ENCODE results near the gene FXYD6. TPM values are rescaled to one million over a fixed set of nuclear protein-coding genes. Genes with fewer than 3 reads are reported as not detected.

Gene FXYD6
- polyA plus RNA-seq, 5 donors, result 148 to 185 (median 176) TPM

DNA sequence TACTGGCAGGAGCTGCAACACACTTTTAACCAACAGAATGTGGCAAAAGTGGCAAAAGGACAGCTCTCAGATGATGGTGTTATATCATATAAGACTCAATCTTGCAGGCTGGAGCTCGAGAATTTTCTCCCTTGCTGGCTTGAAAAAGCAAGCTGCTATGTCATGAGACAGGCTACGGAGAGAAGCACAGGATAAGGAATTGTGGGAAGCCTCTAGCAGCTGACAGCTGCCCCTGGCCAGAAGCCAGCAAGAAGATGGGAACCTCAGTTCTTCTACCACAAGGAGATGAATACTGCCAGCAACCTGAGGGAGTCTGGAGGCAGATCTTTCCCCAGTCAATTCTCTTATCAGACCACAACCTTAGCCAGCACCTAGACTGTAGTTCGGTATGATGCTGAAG is 24.6 kb downstream of the FXYD6 start:
- DNase-seq, result no peak

DNA sequence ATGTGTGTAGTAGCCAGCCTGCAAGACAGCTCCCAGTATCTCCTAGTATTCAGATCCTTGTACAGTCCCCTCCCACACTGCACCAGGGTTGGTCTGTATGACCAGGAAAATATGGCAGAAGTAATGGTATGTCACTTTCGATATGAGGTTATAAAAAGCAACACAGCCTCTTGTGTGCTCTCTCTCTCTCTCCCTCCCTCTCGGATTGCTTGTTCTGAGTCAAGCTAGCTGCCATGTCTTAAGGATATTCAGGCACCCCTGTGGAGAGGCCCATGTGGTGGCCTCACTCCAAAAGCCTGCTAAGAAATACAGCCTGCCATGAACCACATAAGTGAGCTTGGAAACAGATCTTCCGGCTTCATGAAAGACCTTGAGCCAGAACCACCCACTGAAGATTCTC is 25.4 kb downstream of the FXYD6 start:
- no peak for DNase-seq

GRCh38 chr11:117849781-117850414 is 26.6 kb downstream of the FXYD6 start:
- DNase-seq, result no peak

- DNase-seq, result peak in 1 of 2 donors; percentile 72
Observed at GRCh38 chr11:117843666-117844484, 32.6 kb downstream of the FXYD6 start.

DNA sequence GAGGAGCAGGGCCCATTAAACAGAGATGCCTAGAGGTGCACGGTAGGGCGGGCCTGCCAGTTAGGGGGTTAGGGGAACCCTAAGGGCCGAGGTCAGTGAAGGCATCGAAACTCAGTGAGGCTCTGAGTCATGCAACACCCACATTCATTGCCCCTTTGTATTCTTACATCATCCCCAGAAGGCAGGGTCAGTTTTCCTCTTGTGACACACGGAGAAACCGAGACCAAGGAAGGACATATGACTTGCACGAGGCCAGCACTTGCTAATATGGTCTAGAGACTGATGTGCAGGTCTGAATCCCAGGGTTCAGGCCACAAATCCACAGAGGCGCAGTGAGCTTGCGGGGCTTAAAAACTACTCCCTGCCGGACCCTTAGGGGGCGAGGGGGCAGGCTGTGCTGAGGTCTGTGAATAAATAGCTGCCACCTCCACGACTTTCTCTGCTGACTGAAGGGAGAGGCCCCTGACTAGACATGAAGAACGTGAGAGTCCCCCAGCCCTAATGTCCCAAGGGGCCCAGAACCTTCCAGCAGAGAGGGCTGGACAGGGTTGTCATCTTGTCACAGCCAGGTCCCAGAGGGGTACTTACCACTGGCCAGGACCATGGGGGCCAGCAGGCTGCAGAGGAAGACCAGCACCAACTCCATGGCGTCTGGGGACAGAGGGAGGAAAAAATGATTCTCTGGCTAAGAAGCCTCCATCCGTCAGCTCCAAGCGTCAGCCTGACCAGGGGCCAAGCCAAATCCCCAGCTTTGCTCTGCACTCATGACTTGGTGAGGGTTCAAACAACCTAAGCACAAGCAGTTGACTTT is 34.1 kb downstream of the FXYD6 start:
- no peak for DNase-seq

GRCh38 chr11:117841551-117842031 is 34.9 kb downstream of the FXYD6 start:
- no peak for DNase-seq

GRCh38 chr11:117840881-117841550 is 35.4 kb downstream of the FXYD6 start:
- DNase-seq, result no peak

GRCh38 chr11:117839936-117840813 is 36.3 kb downstream of the FXYD6 start:
- no peak for DNase-seq

DNA sequence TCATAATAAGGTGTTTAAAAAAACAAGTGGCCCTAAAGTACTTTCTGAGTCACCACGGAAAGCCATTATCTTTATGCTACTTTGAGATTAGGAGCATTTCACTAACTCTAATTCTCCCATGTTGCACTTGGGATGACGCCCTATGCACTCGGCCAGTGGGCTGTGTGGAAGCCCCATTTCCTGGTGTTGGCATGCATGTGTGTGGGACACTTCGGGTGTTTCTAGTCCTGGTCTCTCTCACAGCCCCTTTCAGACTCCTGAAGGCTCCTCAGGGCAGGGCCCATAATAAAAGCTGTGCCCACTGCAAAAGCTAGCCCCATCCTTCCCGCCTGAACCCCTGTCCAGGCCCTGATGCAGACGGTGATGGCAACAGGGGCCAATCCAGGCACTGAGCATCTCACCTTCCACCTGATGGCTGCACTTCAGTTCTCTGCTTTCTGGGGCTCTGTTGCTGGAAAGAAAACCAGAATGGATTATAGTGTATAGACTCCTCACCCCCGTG is 37.0 kb downstream of the FXYD6 start:
- DNase-seq, result no peak

GRCh38 chr11:117838901-117839300 is 37.6 kb downstream of the FXYD6 start:
- DNase-seq, result no peak

DNA sequence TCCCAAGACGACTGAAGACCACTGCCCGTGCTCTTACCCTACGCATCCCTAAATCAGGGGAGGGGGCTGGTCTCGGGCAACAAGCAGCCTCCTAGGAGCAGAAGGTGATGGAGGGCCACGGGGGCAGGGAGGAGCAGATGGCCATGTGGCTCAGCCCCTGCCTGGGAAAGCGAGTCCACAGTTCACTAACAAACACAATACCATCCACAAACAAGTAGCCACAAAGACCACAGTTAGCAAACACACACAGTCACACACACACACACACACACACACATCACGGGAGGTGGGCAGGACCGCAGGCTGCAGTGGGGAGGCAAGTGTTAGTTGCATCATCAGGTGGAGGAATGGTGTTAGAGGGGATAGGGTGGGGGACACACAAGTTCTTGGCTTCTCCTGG is 38.7 kb downstream of the FXYD6 start:
- no peak for DNase-seq

DNA sequence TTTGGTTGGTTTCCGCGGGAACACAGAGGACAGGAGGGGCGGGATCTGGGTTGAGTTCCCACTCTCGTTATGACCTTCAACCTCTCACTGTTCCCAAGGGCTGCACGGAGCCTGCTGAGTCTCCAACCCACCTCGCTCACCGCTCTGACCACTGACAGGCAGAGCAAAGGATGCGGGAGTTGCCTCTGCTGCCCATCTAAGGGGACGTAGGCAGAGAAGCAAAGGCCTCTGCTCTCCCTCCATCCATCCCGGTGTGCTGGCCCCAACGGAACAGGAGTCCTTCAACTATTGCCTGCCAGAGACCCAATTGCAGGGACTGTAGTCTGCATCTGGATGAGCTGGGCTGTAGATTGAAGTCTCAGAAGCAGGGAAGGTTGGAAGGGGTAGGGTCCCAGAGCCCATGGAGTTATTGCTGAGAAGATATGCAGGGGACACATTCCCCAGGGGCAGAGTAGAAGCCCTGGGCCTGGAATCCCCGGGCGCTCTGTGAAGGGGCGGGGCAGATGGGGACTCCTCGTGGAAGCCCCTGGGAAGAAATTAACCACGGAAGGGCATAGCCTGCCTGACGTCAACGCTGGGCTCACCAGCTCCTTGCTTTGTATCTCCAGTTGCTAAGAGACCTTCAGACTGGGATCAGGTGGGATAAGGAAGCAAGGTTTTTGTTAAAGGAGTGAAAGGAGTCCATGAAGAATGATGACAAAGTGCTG is 39.2 kb downstream of the FXYD6 start:
- no peak for DNase-seq

DNA sequence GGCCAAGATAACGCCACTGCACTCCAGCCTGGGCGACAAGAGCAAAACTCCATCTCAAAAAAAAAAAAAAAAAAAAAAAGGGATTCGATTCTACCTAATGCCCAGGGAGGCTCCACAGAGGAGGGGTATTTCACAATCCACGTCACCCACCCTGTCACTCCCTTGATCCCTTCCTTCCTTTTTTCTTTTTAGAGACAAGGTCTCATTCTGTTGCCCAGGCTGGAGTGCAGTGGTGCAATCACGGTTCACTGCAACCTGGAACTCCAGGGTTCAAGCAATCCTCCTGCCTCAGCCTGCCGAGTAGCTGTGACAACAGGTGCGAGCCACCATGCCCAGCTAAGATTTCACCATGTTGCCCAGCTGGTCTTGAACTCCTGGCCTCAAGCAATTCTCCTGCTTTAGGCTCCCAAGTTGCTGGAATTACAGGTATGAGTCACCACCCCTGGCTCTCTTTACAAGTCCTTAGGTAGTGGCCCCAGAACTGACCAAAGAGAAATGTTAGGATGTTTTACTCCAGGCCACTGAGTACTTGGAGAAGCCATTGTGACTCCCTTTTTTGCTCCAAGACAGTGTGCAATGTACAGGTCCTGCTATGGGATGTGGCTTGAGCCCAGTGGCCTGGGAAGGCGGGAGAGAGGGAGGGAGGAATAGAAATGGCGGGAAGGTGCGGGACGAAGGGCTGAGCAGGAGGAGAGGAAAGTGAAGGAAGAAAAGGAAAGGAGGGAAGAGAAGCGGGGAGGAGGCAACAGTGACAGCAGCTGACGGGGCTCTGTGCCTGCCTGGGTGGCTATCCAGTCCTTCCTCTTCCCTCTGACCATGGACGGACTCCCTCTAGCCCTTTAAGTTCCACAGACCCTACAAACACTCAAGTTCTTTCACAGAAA is 40.1 kb downstream of the FXYD6 start:
- DNase-seq, result no peak

DNA sequence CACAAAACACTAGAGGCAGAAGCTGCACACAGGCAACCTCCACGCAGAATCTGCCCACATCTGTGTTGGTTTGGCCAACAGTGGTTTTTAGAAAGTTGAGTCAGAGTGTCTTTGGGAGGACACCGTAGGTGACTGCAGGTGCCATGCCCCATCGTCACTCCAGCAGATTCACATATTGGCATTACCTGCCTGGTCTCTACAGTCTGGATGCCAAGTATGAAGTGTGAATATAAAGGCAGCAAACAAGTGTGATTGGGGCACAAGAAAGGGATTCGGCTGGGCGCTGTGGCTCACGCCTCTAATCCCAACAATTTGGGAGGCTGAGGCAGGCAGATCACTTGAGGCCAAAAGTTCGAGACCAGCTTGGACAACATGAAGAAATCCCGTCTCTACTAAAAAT is 40.9 kb downstream of the FXYD6 start:
- DNase-seq, result no peak

- no peak for DNase-seq
Observed at GRCh38 chr11:117834838-117835443, 41.5 kb downstream of the FXYD6 start.

DNA sequence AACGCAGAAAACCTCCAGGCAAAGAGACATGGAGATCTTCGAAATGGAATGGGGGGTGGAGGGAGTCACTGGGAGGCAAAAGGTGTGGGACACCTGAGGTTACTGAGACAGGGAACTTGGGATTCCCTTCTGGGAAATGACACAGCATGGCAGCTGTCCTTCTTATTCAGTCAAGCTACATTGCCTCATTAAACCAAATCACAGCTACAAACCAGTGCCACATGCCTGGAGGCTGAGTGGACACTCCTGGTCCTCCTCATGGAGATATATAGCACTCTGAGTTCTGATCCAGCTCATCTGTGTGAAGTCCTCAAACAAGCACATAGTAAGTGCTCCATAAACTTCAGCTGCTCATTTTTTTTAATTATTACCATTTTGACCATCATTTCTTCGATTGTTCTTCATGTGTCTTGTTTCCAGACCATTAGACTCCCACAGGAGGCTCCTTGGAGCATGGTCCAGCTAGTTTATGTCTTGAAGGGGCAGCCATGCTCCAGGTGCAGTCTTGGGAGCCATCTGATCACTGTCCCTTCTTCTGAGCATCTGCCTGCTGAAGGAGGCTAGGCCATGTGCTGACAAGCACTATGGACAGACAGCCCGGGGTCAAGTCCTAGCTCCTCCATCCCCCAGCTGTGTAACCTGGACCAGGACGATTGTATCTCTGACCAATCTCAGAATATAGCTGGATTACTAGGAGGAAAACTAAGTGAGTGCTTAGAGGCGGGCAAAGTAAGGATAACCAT is 42.2 kb downstream of the FXYD6 start:
- DNase-seq, result no peak

- no peak for DNase-seq
Observed at GRCh38 chr11:117833401-117833891, 43.0 kb downstream of the FXYD6 start.

Measured in right lung (tissue), 5 donors.